Central memory CD8-positive, alpha-beta T cell (primary cell): ENCODE results near the gene SLC2A4.
A peak's percentile ranks its signal among the peaks of the same experiment; 100 is the strongest.

Source experiments
- ATAC-seq: fragments of 150-1000 bp; cut with Tn5 transposase; replicated peaks from 2 replicates; pipeline ENCODE4 v1.10.0; 2022; ENCODE audit warnings: mild to moderate bottlenecking, moderate FRiP score, moderate number of reproducible peaks; ENCODE audit not compliant: poor library complexity, severe bottlenecking; ENCODE audit errors: extremely low read depth
- DNase-seq, 2 donors: peaks; one replicate each; pipeline ENCODE4 v3.0.0; 2021; ENCODE audit warnings: low spot score in 2 of 2
- H3K27ac Mint-ChIP-seq: one replicate; pipeline ENCODE4 v1.8.0; 2022; ENCODE audit warnings: low read depth, mild to moderate bottlenecking, moderate library complexity, mixed read lengths
- H3K27me3 Mint-ChIP-seq: one replicate; pipeline ENCODE4 v1.8.0; 2022; ENCODE audit warnings: mixed read lengths
- H3K36me3 Mint-ChIP-seq: one replicate; pipeline ENCODE4 v1.8.0; 2022; ENCODE audit warnings: mild to moderate bottlenecking, moderate library complexity, mixed read lengths; ENCODE audit not compliant: insufficient read depth
- H3K4me1 Mint-ChIP-seq: one replicate; pipeline ENCODE4 v1.8.0; 2022; ENCODE audit warnings: mixed read lengths
- H3K4me3 Mint-ChIP-seq: one replicate; pipeline ENCODE4 v1.8.0; 2022; ENCODE audit warnings: mild to moderate bottlenecking, moderate library complexity, mixed read lengths
- H3K9me3 Mint-ChIP-seq: one replicate; pipeline ENCODE4 v1.8.0; 2022; ENCODE audit warnings: mixed read lengths

Gene SLC2A4

DNA sequence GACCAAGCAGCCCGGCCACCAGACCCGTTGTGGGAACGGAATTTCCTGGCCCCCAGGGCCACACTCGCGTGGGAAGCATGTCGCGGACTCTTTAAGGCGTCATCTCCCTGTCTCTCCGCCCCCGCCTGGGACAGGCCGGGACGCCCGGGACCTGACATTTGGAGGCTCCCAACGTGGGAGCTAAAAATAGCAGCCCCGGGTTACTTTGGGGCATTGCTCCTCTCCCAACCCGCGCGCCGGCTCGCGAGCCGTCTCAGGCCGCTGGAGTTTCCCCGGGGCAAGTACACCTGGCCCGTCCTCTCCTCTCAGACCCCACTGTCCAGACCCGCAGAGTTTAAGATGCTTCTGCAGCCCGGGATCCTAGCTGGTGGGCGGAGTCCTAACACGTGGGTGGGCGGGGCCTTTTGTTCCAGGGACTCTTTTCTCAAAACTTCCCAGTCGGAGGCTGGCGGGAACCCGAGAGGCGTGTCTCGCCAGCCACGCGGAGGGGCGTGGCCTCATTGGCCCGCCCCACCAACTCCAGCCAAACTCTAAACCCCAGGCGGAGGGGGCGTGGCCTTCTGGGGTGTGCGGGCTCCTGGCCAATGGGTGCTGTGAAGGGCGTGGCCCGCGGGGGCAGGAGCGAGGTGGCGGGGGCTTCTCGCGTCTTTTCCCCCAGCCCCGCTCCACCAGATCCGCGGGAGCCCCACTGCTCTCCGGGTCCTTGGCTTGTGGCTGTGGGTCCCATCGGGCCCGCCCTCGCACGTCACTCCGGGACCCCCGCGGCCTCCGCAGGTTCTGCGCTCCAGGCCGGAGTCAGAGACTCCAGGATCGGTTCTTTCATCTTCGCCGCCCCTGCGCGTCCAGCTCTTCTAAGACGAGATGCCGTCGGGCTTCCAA lies at the start of gene SLC2A4:
SLC2A4 (plus strand) TSS at position 645 of the 879 bp plus-strand sequence; CDS start at position 862, 217 bp downstream.
- peak within 1 kb of the TSS; percentile 77 for H3K4me3 Mint-ChIP-seq
- peaks cover 38% of the 10 kb centered on the region for H3K27me3 Mint-ChIP-seq
- ATAC-seq, result peak; percentile 39
- H3K36me3 Mint-ChIP-seq, result peaks cover 2% of the 10 kb centered on the region
- H3K27ac Mint-ChIP-seq, result peak within 1 kb of the TSS; percentile 59
- DNase-seq, result peak in 1 of 2 donors; percentile 44
- H3K4me1 Mint-ChIP-seq, result peaks cover 13% of the 10 kb centered on the region
- no peaks in the 10 kb centered on the region for H3K9me3 Mint-ChIP-seq

DNA sequence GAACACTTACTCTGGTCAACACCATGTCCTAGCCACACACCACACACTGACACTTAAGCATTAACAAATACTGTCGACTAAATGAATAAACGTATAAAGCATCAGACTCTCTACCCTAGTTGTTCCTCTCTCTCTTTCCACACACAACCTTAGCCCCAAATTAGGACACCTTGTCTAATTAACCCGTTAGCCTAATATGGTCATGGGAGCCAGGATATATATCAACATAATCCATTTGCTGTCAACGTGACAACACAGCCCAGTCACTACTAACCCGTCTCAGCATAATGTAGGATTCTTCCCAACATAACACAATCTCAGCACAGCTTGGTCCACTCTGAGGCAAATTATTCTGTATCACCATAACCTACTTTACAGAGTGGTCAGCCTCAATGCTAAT lies 49.4 kb upstream of the SLC2A4 start:
- Mint-ChIP-seq H3K27ac (no peak overlapping the region), H3K4me3 (peak overlapping the region; percentile 88), H3K9me3 (no peaks in the 10 kb centered on the region), H3K27me3 (no peaks in the 10 kb centered on the region), H3K4me1 (peaks cover 54% of the 10 kb centered on the region), H3K36me3 (peaks cover 26% of the 10 kb centered on the region)
- DNase-seq, result no peak
- no peak for ATAC-seq

DNA sequence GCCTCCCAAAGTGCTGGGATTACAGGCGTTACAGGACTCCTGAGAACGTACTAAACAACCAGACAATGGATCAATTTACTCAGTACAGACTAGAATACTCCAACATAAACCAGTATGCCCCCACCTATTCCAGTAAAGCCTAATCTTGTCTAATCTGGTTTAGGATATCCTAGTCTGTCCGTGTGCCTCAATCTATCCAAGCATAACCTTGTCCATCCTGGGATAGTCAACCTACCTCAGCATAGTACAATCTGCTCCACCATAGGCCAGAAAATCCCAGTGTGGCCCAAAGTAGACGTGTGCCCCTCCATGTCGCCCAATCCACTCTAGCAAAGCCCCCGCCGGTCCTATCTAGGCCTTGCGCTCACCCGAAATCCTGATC lies 47.8 kb upstream of the SLC2A4 start:
- no peak for ATAC-seq
- Mint-ChIP-seq H3K27me3 (no peaks in the 10 kb centered on the region), H3K4me1 (peaks cover 59% of the 10 kb centered on the region), H3K4me3 (peak overlapping the region; percentile 88), H3K36me3 (peaks cover 25% of the 10 kb centered on the region), H3K27ac (peak overlapping the region; percentile 89), H3K9me3 (no peaks in the 10 kb centered on the region)
- no peak for DNase-seq

DNA sequence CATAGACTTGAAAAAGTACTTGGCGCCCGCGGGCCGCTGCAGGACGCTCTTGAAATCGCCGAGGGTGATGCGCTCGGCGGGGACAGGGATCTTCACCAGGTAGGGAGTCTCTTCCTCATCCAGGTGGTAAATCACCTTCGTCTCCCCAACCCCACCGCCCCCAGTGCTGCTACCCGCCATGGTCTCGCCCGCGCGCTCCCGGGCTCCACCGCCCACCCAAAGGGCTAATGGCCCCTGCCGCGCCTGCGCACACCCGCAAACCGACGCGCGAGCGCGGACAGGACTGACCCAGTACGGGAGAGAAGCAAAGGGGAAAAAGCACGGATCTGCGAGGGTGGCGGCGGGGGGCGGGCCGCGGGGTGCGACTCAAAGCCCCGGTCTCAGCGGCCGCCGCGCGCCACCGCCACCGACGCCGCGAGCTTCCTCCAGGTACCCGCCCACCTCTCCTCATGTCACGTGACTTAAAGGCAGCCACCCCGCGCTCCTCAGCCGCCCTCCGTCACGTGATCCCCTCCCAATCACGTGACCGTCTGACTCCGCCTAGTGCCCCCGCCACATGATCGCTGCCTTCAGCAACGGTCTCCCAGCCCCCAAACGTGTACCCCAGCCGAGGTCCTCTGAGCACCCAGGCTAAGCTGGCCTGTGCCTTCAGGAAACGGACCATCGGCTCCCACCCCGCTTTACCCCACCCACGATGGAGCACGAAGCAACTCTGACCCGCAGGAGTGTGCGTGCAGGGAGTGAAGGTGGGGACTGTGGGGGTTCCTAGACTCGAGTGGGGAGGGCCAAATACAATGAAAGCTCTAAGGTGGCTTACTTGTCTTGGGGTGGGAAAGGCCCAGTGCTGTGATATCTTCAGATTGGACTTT lies 47.2 kb upstream of the SLC2A4 start, which contains the start of gene DVL2:
DVL2 (minus strand) TSS at position 435 of the 869 bp plus-strand sequence; CDS start at position 180, 255 bp downstream.
- H3K27ac Mint-ChIP-seq, result peak within 1 kb of the TSS; percentile 89
- H3K9me3 Mint-ChIP-seq, result no peaks in the 10 kb centered on the region
- ATAC-seq (peak; percentile 63), DNase-seq (peak; percentile 88 to 89)
- peaks cover 59% of the 10 kb centered on the region for H3K4me1 Mint-ChIP-seq
- peaks cover 28% of the 10 kb centered on the region for H3K36me3 Mint-ChIP-seq
- peak within 1 kb of the TSS; percentile 88 for H3K4me3 Mint-ChIP-seq
- H3K27me3 Mint-ChIP-seq, result no peaks in the 10 kb centered on the region

DNA sequence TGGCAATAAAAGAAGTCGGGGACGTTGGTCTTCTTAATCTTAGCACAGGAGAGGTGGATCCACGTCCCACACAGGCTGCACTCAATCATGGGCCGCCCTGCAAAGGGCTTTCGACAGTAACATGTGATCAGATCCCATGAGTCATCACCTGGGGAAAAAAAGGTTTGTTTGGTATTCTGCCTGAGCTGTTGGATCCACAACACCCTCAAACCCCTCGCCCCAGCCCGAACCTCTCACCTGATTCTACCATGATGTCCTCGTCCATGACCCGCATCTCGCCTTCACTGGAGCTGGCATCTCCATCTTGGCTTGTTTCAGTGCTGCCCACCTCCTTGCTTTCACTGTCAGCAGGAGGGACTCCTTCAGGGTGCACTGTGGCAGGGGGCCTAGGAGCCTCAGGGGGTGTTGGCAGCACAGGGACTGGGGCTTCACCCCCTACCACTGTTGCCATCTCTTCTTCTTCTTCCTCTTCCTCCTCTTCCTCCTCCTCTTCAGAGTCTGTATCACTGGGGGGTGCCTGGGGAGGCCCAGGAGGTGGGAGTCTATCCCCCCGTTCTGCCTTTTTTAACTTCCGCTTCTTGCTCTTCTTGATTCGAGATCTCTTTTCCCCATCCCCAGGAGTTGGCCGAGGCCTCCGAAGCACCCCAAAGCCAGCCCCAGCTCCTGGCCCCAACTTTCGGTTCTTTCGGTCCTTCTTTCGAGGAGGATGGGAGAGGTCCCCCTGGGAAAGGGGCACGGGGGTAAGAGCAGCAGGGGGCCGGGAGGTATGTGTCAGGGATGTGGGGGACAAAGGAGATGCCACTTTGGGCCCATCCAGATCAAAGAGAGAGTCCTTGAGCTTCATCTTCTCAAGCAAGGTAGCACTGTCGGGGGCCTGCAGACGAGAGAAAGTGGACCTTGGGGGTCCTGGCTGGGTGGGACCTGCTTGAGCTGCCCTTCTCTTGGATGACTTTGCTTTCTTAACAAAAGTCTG lies 45.5 kb upstream of the SLC2A4 start:
- peak overlapping the region; percentile 42 for H3K4me3 Mint-ChIP-seq
- H3K9me3 Mint-ChIP-seq, result no peaks in the 10 kb centered on the region
- H3K27me3 Mint-ChIP-seq, result no peaks in the 10 kb centered on the region
- peaks cover 70% of the 10 kb centered on the region for H3K4me1 Mint-ChIP-seq
- ATAC-seq, result no peak
- peaks cover 34% of the 10 kb centered on the region for H3K36me3 Mint-ChIP-seq
- DNase-seq, result no peak
- H3K27ac Mint-ChIP-seq, result no peak overlapping the region

DNA sequence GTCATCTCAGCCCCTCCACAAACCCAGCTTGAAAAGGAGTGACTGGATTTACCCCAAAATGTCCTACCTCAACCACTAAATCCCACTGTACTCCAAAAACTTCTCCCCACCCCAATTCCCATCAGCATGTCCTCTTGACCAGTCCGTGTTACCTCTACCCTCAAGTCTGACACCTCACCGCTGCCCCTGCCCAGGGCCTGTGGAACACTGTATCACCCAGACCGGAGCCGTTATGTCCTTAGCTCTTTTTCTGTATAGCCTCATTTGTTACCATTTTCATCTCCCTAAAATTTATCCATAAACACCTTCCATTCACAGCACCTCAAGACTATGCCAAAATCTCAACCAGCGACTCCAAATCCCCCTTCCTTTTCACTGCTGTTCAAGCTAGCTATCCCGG lies 44.7 kb upstream of the SLC2A4 start:
- Mint-ChIP-seq H3K27ac (no peak overlapping the region), H3K9me3 (no peaks in the 10 kb centered on the region), H3K36me3 (peaks cover 36% of the 10 kb centered on the region), H3K4me3 (peak overlapping the region; percentile 98), H3K27me3 (no peaks in the 10 kb centered on the region), H3K4me1 (peaks cover 75% of the 10 kb centered on the region)
- DNase-seq, result no peak
- no peak for ATAC-seq

DNA sequence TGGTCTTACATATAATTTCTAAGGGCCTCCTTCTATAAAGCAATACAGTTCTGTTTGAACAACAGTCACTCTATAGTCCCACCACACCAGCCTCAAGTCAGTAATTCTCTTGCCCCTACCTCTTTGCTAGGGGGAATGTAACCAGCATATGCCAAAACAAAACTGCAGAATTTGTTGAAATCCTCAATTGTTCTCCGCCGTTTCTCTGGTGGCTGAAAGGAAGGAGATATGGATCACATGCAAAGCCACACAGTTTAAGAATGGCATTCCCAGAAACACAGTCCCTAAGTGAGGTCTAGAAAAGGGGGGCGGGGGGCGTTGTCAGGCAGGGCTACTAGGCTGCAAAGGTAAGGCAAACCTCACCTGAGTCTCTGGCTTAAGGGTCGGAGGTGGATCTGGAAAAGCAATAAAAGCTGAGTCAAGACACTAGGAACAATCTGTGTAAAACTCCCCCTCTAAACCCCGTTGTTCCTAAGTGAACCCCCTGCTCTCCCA lies 44.2 kb upstream of the SLC2A4 start:
- no peak for ATAC-seq
- DNase-seq, result no peak
- H3K27me3 Mint-ChIP-seq, result no peaks in the 10 kb centered on the region
- peaks cover 41% of the 10 kb centered on the region for H3K36me3 Mint-ChIP-seq
- peak overlapping the region; percentile 98 for H3K4me3 Mint-ChIP-seq
- peak overlapping the region; percentile 92 for H3K27ac Mint-ChIP-seq
- peaks cover 75% of the 10 kb centered on the region for H3K4me1 Mint-ChIP-seq
- H3K9me3 Mint-ChIP-seq, result no peaks in the 10 kb centered on the region

DNA sequence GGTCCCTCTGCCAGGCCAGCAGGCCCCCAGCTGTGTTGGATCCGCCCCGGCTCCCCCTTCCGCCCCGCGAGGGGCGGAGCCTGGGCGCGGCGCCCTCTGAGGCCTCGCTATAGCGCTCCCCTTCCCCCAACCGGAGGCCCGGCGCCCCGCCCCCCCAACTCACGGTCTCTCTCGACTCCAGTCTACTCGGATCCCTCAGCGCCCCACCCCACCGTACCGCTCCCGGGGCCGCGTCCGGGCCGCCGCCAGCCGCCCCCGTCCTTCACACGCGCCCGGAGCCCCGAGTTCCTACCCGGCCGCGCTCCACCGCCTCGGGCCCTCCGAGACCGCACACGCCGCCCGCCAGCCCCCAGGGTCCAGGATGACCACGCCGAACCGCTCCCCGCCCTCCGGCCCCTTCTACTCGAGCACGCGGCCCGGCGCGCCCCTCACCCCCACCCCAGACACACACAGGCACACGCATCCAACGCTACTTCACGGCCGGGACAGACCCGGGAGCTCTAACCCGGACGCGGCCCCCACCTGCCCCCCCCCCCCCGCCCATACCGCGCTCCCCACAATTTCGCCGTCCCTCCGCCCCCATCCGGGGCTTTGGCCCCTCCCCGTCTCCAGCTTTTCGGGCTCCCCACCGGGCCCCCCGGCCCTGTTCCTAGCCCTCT lies 43.6 kb upstream of the SLC2A4 start:
- DNase-seq (peak; percentile 47 to 57), ATAC-seq (peak; percentile 4)
- Mint-ChIP-seq H3K27me3 (no peaks in the 10 kb centered on the region), H3K9me3 (no peaks in the 10 kb centered on the region), H3K27ac (peak overlapping the region; percentile 92), H3K4me3 (peak overlapping the region; percentile 98), H3K36me3 (peaks cover 45% of the 10 kb centered on the region), H3K4me1 (peaks cover 76% of the 10 kb centered on the region)

DNA sequence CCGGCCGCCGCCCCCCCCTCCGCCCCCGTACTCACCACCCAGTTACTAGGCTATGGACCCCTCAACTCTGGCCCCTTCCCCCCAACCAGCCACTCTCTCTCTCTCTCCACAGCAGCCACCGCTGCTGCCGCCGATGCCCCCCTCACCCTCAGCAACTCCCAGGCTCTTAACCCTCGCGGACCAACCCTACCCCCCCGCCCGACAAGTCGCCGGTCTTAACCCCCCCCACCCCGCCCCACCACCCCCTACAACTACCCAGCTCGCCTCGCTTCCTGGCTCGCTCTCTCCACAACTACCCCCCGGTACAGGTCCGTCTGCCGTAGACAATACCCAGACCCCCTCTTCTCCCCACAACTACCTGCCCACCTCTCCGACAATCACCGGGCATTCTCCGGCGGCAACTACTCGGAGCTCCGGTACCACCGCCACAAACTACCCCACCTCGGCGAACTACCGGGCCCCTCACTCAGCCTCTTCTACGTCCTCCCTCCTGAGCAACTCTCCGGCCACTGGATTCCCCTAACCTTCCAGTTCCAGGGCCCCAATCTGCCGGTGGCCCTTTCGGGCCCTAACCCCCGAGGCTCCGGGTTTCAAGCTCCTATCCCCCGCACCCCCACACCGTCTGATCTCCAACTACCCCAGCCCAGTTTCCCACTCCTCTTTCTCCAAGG lies 43.0 kb upstream of the SLC2A4 start:
- peaks cover 75% of the 10 kb centered on the region for H3K4me1 Mint-ChIP-seq
- H3K27me3 Mint-ChIP-seq, result no peaks in the 10 kb centered on the region
- DNase-seq, result no peak
- no peaks in the 10 kb centered on the region for H3K9me3 Mint-ChIP-seq
- no peak for ATAC-seq
- H3K27ac Mint-ChIP-seq, result peak overlapping the region; percentile 92
- peaks cover 48% of the 10 kb centered on the region for H3K36me3 Mint-ChIP-seq
- H3K4me3 Mint-ChIP-seq, result peak overlapping the region; percentile 98

DNA sequence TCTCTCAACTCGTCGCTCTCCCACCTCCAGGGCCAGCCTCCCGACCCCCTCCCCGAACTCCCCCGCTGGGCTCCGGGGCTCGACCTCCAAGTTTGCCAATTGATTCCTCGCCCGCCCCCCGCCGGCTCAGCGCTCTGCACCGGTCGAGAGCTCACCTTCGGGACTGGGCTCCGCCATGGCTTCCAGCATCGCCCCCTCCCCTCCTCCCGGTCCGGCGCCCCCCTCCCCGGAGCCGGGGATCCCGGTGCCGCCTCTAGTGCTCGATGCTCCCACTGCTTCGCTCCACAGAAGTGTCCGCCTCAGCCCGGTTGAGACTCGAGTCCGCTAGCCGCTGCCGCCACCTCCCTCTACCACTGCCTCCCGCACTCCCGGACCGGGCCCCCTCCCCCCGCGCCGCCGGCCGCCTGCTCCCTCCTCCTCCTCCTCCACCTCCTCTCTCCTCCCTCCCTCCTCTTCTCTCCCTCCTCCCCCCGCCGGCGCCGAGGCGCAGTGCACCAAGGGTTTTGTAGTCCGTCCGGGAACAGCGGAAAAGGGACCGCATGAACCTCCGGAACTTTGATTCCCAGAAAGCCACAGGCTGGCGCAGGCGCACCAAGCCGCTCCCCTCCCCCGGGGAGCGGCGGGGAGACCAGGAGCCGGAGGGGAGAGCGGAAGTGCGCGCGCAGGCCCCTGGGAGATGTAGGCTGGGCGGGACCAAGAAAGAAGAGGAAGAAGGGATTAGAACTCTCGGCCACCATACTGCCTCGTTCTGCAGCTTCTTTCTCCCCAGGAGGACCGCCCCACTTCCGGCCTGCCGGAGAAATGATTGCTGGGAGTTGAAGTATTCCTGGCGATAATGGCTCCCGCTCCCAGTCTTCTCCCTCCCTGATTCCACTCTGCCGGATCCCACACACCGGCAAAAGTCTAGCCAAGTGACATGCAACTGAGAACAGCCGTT lies 42.2 kb upstream of the SLC2A4 start, which contains the start of gene PHF23:
PHF23 (minus strand) TSS at position 367 of the 937 bp plus-strand sequence; CDS start at position 189, 178 bp downstream.
- Mint-ChIP-seq H3K27me3 (no peaks in the 10 kb centered on the region), H3K36me3 (peaks cover 46% of the 10 kb centered on the region), H3K9me3 (no peaks in the 10 kb centered on the region), H3K4me3 (peak within 1 kb of the TSS; percentile 98), H3K27ac (peak within 1 kb of the TSS; percentile 92), H3K4me1 (peaks cover 67% of the 10 kb centered on the region)
- ATAC-seq (peak; percentile 67), DNase-seq (peak; percentile 84 to 89)
